GM12874 (cell line): ENCODE data around the gene ZNF177.
A peak's percentile ranks its signal among the peaks of the same experiment; 100 is the strongest.

ENCODE experiments used
- TF ChIP-seq, protein P1 (sequence below): IDR thresholded peaks from 2 replicates; pipeline ENCODE4 v1.5.1; 2011; ENCODE audit warnings: low read depth, mild to moderate bottlenecking, control low read depth, low read length, moderate library complexity; ENCODE audit not compliant: insufficient read depth

The ZNF177 gene

GRCh38 chr19:9362905-9363304 lies at the start of gene ZNF177:
TSS of gene ZNF177 (plus strand) at chr19:9363013. CDS start at chr19:9378312, 15,299 bp downstream.
- TF ChIP-seq, protein P1, sequence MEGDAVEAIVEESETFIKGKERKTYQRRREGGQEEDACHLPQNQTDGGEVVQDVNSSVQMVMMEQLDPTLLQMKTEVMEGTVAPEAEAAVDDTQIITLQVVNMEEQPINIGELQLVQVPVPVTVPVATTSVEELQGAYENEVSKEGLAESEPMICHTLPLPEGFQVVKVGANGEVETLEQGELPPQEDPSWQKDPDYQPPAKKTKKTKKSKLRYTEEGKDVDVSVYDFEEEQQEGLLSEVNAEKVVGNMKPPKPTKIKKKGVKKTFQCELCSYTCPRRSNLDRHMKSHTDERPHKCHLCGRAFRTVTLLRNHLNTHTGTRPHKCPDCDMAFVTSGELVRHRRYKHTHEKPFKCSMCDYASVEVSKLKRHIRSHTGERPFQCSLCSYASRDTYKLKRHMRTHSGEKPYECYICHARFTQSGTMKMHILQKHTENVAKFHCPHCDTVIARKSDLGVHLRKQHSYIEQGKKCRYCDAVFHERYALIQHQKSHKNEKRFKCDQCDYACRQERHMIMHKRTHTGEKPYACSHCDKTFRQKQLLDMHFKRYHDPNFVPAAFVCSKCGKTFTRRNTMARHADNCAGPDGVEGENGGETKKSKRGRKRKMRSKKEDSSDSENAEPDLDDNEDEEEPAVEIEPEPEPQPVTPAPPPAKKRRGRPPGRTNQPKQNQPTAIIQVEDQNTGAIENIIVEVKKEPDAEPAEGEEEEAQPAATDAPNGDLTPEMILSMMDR, result no peak

DNA sequence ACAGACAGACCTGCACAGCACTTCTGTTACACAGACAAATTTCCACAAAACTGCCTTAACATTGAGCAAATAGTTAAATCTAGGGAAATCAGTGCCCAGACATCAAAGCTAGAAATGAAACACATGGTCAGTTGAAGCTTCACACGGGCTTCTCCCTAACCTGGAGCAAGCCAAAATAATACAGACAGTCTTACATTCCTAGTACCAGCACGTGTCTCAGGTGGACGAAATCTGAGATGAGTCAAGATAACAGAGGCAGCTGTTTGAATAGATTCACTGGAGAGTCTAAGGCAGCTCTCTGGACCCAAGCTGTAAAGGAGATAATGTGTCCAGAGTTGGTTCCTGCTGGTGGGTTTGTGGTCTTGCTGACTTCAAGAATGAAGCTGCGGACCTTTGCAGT lies 49.1 kb upstream of the ZNF177 start:
- TF ChIP-seq, protein P1, result no peak

DNA sequence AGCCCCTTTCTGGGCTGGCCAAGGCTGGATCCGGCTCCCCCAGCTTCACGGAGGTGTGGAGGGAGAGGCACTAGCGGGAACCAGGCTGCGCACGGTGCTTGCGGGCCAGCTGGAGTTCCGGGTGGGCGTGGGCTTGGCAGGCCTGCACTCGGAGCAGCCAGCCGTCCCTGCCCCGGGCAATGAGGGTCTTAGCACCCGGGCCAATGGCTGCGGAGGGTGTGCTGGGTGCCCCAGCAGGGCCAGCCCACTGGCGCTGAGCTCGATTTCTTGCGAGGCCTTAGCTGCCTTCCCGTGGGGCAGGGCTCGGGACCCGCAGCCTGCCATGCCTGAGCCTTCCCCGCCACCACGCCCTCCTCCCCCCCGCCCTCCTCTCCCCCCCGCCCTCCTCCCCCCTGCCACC lies 41.5 kb upstream of the ZNF177 start:
- TF ChIP-seq, protein P1, result no peak

- TF ChIP-seq, protein P1, result no peak
Observed at GRCh38 chr19:9323557-9323918, 39.3 kb upstream of the ZNF177 start.

- TF ChIP-seq, protein P1, result peak; percentile 35
Observed at GRCh38 chr19:9323919-9324583, 38.8 kb upstream of the ZNF177 start, which contains the start of gene ZNF559. TSS of gene ZNF559 (plus strand) at chr19:9324179. CDS start at chr19:9338550, 14,371 bp downstream.

DNA sequence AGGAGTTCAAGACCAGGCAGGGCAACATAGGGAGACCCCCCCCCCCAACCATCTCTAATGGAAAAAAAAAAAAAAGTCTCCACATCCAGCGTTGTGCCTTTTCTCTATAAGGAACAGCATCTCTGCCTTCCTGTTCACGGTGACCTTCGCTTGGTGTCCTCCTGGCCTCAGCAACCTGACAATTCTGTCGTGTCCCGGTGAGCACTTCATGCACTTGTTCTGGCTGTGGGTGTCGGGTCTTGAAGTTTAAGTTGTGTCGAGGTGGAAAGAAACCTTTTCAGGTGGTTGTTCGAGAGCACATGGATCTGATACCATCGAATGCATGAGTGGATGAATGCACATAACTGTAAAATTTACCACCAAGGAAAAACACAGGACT lies 38.2 kb upstream of the ZNF177 start:
- TF ChIP-seq, protein P1, result no peak

GRCh38 chr19:9329999-9330398 lies 32.8 kb upstream of the ZNF177 start:
- TF ChIP-seq, protein P1, result no peak
